PFSK-1 (cell line): ENCODE results near the gene UQCR11.

ENCODE experiments used
- FOXP2 ChIP-seq: optimal IDR thresholded peaks from 2 replicates; pipeline ENCODE3; 2011; ENCODE audit warnings: borderline replicate concordance, control low read depth, inconsistent platforms; ENCODE audit not compliant: insufficient read depth; ENCODE audit errors: extremely low read length, extremely low read depth
- POLR2AphosphoS5 ChIP-seq: IDR thresholded peaks from 2 replicates; pipeline ENCODE4 v1.6.1; 2012; ENCODE audit warnings: low read depth, mild to moderate bottlenecking, control low read depth, low read length, moderate library complexity
- REST ChIP-seq, 2 experiments: IDR thresholded peaks; 2 replicates each; pipeline versions ENCODE4 v1.6.1 to v1.8.0; 2011 to 2012; ENCODE audit warnings: low read depth in 2 of 2, low read length in 2 of 2, control low read depth in 1 of 2, inconsistent platforms in 1 of 2, mild to moderate bottlenecking in 1 of 2, moderate library complexity in 1 of 2; ENCODE audit not compliant: insufficient read depth in 1 of 2
- SIN3A ChIP-seq: IDR thresholded peaks from 2 replicates; pipeline ENCODE4 v1.6.1; 2012; ENCODE audit warnings: mild to moderate bottlenecking, low read length, moderate library complexity, borderline replicate concordance; ENCODE audit not compliant: insufficient read depth
- TAF1 ChIP-seq: IDR thresholded peaks from 2 replicates; pipeline ENCODE4 v1.6.1; 2012; ENCODE audit warnings: low read length, control low read depth, borderline replicate concordance; ENCODE audit not compliant: insufficient read depth

UQCR11 gene

GRCh38 chr19:1579222-1579621, 26.0 kb downstream of the UQCR11 start:
- no peak for TF ChIP-seq TAF1
- no peak for TF ChIP-seq FOXP2
- TF ChIP-seq SIN3A: no peak
- TF ChIP-seq REST (IDR thresholded peaks at IDR 0.05; ENCODE audit: insufficient read depth in 1 of 2, low read depth in 2 of 2, low read length in 2 of 2): no peak
- no peak for TF ChIP-seq POLR2AphosphoS5

DNA sequence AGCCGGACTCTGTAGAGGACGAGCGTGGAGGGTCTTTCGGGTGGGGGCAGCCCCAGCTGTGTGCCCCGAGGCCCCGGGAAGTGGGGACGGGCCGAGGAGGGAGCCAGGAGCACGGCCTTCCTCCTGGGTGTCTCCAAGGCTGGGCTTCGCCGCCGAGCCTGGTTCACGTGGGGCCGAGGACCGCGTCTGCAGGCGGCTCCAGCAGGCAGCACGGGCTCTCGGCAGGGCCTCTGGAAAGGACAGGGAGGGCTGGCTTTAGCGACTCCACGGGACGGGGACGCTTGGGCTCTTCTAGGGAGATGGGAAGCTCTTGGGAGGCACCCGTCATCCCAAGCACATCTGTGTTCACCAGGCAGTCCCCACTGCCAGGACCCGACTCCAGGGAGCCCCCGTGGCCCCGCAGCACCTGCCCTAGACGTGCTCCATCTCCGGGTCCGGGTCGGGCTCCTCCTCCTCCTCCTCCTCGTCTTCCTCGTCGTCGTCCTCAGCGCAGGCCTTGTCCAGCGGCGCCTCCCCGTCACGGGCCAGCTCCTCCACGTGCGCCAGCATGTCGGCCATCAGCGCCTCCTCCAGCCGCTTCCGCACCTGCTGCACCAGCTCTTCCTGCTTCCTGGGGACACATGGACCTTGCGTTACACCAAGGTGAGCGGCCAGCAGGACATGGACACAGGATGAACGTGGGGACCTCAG, 27.2 kb downstream of the UQCR11 start:
- TF ChIP-seq POLR2AphosphoS5 (no peak), TAF1 (no peak), FOXP2 (no peak), SIN3A (no peak), REST (IDR thresholded peaks at IDR 0.05; ENCODE audit: insufficient read depth in 1 of 2, low read depth in 2 of 2, low read length in 2 of 2) (no peak)

DNA sequence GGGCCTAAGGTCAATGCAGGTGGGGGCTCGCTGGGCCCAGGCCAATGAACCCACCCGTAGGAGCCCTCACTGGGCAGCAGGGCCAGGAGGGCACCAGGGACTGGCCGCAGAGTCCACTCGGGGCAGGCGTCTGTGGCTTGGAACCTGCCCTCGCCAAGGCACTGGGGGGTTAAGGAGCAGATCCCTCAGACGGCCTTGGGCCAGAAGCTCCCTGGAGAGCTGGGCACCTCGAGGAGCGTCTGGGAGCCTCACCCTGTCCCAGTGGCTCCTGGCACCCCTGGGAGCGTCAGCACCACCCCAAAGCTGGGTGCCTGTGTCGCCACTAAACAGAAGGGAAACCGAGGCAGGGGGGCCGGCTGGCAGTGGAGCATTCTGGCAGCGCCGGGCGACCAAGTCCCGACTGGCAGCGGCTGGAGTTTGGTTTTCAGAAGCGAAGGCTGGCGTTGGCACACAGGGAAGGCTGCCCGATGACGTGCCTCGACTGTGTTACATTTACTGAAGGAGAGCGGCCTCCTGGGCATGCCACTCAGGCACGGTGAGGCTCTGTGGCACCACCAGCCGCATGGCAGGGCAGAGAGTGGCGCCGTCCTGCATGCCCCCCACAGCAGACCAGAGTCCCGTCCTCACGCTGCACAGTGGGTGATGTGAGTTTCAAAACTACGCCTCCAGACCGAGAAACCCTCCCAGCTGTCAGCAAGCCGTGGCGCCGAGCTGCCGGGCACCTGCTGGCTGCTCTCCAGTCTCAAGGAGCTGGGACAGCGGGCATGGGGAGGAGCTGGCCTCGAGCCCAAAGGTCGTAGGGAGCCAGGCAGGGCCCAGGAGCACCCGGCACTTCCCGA, 28.0 kb downstream of the UQCR11 start:
- TF ChIP-seq TAF1 (no peak), FOXP2 (no peak), REST (IDR thresholded peaks at IDR 0.05; ENCODE audit: insufficient read depth in 1 of 2, low read depth in 2 of 2, low read length in 2 of 2) (no peak), SIN3A (no peak), POLR2AphosphoS5 (no peak)

- no peak for TF ChIP-seq FOXP2
- peak; percentile 10; the same call in 1 of the 2 replicates for TF ChIP-seq POLR2AphosphoS5
- no peak for TF ChIP-seq REST (IDR thresholded peaks at IDR 0.05; ENCODE audit: insufficient read depth in 1 of 2, low read depth in 2 of 2, low read length in 2 of 2)
Measured at GRCh38 chr19:1576242-1577089, 28.8 kb downstream of the UQCR11 start.
